K562 (cell line): ENCODE measurements around the gene STX11. TPM values are rescaled to one million over a fixed set of nuclear protein-coding genes. Genes with fewer than 3 reads are reported as not detected.

Experiments used
- BCLAF1 ChIP-seq, 2 experiments: fragments of 450-650 bp in 1 of 2; IDR thresholded peaks; 2 replicates each; pipeline ENCODE4 v1.6.1; 2011 to 2017; ENCODE audit warnings: low read depth in 2 of 2, antibody characterized with exemption in 1 of 2, borderline replicate concordance in 1 of 2, low read length in 1 of 2, mild to moderate bottlenecking in 1 of 2, mixed read lengths in 1 of 2; ENCODE audit not compliant: control insufficient read depth in 1 of 2
- BCOR ChIP-seq: fragments of 450-650 bp; IDR thresholded peaks from 2 replicates; pipeline ENCODE4 v1.6.1; 2016
- CREM ChIP-seq: IDR thresholded peaks from 2 replicates; pipeline ENCODE4 v1.6.1; 2014; ENCODE audit warnings: antibody characterized with exemption, low read depth
- HDAC6 ChIP-seq: IDR thresholded peaks from 2 replicates; pipeline ENCODE4 v1.6.1; 2012; ENCODE audit warnings: low read depth, mild to moderate bottlenecking, control low read depth, inconsistent platforms, low read length, moderate library complexity
- ILF3 ChIP-seq: fragments of 450-650 bp; IDR thresholded peaks from 2 replicates; pipeline ENCODE4 v1.6.1; 2018; ENCODE audit warnings: antibody characterized with exemption, mild to moderate bottlenecking, moderate library complexity, borderline replicate concordance
- NCOR1 ChIP-seq: fragments of 450-650 bp; IDR thresholded peaks from 2 replicates; pipeline ENCODE4 v1.6.1; 2016; ENCODE audit warnings: mild to moderate bottlenecking, moderate library complexity
- PRDM10 ChIP-seq: fragments of 450-650 bp; IDR thresholded peaks from 2 replicates; pipeline ENCODE4 v1.6.1; 2018; ENCODE audit not compliant: partially characterized antibody
- polyA plus RNA-seq, 8 experiments: library from polyadenylated mRNA; depleted of rRNA in 4 of 8; stranded (reverse) in 5 of 8; unstranded in 3 of 8; fragments of >200 nt; fragmentation: Nextera tagmentation in 2 of 8; fragmentation: Illumina TruSeq in 1 of 8; extraction: Ambion mirVana in 2 of 8; extraction: Trizol in 1 of 8; gene quantifications; 2 replicates each; pipeline versions ENCODE4 v1.2.1 to v1.2.3, GENCODE V29; 2011 to 2014; ENCODE audit warnings: inconsistent platforms in 1 of 8, missing spikeins in 1 of 8
- total RNA-seq, 7 experiments: library from RNA; depleted of rRNA in 6 of 7; stranded (reverse); fragments of >200 nt in 6 of 7; fragmentation: Illumina TruSeq in 2 of 7; extraction: Trizol in 2 of 7; gene quantifications; 2 replicates each; pipeline versions ENCODE4 v1.2.1 to v1.2.3, GENCODE V29; 2011 to 2021; ENCODE audit warnings: low replicate concordance in 1 of 7
- TF ChIP-seq, protein P1 (sequence below): fragments of 450-650 bp; formaldehyde crosslinking; IDR thresholded peaks from 2 replicates; pipeline ENCODE4 v1.4.0; 2020; ENCODE audit warnings: mild to moderate bottlenecking, moderate library complexity
- TF ChIP-seq, protein P2 (sequence below): IDR thresholded peaks from 2 replicates; pipeline ENCODE4 v1.6.1; 2016; ENCODE audit warnings: missing genetic modification characterization, missing compliant biosample characterization
- TF ChIP-seq, protein P3 (sequence below): sonication (generic); formaldehyde crosslinking; IDR thresholded peaks from 2 replicates; pipeline ENCODE4 v1.8.0; 2023; ENCODE audit warnings: missing genetic modification reagents, mild to moderate bottlenecking, borderline replicate concordance

STX11 gene
- total and polyA plus RNA-seq, 9 of the 15 experiments (the other 6 are each of a cell fraction or from before 2014, with no cell fraction given): 0.06 to 0.73 (median 0.40) TPM

DNA sequence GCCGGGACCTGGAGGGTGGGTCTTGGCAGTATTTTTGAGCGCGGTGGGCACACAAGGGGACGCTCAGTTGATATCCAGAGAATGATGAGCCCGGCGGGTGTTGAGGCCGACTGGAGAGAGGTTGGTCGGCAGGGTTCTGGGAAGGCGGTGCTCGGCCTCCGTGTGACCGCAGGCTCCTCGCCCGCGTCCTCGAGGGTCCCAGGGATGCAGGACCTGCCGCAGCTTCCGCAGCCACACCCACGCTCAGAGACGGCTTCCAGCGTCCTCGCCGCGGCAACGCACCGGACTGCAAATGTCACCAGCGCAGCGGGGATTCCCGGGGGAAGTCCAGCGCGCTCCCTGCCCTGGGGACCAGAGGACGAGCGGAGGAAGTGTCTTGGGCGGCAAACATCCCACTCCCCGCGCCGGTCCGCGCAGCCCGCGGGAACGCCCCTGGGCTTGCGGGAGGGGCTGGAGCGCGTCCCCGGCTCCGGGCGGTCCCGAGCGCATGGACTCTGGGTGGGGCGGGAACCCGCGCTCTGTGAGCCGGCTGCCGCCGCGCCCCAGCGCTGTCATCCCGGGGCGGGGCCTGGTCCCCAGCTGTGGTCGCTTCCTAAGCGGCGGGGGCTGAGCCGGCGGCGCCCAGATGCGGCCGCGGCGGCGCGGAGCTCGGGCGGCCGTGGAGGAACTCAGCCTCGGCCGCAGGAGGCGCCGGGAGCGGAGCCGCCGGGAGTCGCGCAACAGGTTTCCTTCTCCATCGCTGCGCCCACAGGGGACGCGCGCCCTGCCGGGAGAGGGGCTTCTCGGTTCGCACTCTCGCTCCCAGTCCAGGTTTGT, at the start of gene STX11 (continued):
- TF ChIP-seq PRDM10 (no peak), ILF3 (no peak), BCOR (no peak), HDAC6 (0 out of 2 replicates have a peak, but pooled peaks have one; percentile 37), CREM (no peak), NCOR1 (no peak), BCLAF1 (IDR thresholded peaks at IDR 0.05; ENCODE audit: borderline replicate concordance in 1 of 2, control insufficient read depth in 1 of 2, low read depth in 2 of 2, low read length in 1 of 2) (no peak)
- TF ChIP-seq, protein P1, sequence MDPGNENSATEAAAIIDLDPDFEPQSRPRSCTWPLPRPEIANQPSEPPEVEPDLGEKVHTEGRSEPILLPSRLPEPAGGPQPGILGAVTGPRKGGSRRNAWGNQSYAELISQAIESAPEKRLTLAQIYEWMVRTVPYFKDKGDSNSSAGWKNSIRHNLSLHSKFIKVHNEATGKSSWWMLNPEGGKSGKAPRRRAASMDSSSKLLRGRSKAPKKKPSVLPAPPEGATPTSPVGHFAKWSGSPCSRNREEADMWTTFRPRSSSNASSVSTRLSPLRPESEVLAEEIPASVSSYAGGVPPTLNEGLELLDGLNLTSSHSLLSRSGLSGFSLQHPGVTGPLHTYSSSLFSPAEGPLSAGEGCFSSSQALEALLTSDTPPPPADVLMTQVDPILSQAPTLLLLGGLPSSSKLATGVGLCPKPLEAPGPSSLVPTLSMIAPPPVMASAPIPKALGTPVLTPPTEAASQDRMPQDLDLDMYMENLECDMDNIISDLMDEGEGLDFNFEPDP (CRISPR knock-in tag): no peak
- TF ChIP-seq, protein P2, sequence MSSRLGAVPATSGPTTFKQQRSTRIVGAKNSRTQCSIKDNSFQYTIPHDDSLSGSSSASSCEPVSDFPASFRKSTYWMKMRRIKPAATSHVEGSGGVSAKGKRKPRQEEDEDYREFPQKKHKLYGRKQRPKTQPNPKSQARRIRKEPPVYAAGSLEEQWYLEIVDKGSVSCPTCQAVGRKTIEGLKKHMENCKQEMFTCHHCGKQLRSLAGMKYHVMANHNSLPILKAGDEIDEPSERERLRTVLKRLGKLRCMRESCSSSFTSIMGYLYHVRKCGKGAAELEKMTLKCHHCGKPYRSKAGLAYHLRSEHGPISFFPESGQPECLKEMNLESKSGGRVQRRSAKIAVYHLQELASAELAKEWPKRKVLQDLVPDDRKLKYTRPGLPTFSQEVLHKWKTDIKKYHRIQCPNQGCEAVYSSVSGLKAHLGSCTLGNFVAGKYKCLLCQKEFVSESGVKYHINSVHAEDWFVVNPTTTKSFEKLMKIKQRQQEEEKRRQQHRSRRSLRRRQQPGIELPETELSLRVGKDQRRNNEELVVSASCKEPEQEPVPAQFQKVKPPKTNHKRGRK (tag): no peak
- TF ChIP-seq, protein P3, sequence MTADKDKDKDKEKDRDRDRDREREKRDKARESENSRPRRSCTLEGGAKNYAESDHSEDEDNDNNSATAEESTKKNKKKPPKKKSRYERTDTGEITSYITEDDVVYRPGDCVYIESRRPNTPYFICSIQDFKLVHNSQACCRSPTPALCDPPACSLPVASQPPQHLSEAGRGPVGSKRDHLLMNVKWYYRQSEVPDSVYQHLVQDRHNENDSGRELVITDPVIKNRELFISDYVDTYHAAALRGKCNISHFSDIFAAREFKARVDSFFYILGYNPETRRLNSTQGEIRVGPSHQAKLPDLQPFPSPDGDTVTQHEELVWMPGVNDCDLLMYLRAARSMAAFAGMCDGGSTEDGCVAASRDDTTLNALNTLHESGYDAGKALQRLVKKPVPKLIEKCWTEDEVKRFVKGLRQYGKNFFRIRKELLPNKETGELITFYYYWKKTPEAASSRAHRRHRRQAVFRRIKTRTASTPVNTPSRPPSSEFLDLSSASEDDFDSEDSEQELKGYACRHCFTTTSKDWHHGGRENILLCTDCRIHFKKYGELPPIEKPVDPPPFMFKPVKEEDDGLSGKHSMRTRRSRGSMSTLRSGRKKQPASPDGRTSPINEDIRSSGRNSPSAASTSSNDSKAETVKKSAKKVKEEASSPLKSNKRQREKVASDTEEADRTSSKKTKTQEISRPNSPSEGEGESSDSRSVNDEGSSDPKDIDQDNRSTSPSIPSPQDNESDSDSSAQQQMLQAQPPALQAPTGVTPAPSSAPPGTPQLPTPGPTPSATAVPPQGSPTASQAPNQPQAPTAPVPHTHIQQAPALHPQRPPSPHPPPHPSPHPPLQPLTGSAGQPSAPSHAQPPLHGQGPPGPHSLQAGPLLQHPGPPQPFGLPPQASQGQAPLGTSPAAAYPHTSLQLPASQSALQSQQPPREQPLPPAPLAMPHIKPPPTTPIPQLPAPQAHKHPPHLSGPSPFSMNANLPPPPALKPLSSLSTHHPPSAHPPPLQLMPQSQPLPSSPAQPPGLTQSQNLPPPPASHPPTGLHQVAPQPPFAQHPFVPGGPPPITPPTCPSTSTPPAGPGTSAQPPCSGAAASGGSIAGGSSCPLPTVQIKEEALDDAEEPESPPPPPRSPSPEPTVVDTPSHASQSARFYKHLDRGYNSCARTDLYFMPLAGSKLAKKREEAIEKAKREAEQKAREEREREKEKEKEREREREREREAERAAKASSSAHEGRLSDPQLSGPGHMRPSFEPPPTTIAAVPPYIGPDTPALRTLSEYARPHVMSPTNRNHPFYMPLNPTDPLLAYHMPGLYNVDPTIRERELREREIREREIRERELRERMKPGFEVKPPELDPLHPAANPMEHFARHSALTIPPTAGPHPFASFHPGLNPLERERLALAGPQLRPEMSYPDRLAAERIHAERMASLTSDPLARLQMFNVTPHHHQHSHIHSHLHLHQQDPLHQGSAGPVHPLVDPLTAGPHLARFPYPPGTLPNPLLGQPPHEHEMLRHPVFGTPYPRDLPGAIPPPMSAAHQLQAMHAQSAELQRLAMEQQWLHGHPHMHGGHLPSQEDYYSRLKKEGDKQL (CRISPR knock-in tag): no peak
